Measurements from ENCODE around the gene TADA2B.

Gene TADA2B

GRCh38 chr4:7016086-7016485 lies 27.1 kb upstream of the TADA2B start:
- ChIA-PET POLR2A (no interaction called here), CTCF (interaction anchor here (1.4 to 8.0 kb wide), 2 partner anchors 12 to 27 kb away, joined by 4 to 41 read pairs; partner anchors contain the start of gene TADA2B)
- no peak for DNase-seq (ENCODE audit: extremely low spot score)
- TF ChIP-seq CTCF (IDR thresholded peaks at IDR 0.05; ENCODE audit: control extremely low read depth, extremely low read depth, low read depth, missing control alignments), result no peak

GRCh38 chr4:7016512-7016911 lies 26.7 kb upstream of the TADA2B start:
- POLR2A ChIA-PET, result no interaction called here
- TF ChIP-seq CTCF (IDR thresholded peaks at IDR 0.05; ENCODE audit: control extremely low read depth, extremely low read depth, low read depth, missing control alignments), result no peak
- no peak for DNase-seq (ENCODE audit: extremely low spot score)
- CTCF ChIA-PET, result interaction anchor here (1.4 to 8.0 kb wide), 2 partner anchors 12 to 27 kb away, joined by 4 to 41 read pairs; partner anchors contain the start of gene TADA2B

- no peak for DNase-seq (ENCODE audit: extremely low spot score)
- POLR2A ChIA-PET, result no interaction called here
- TF ChIP-seq CTCF (IDR thresholded peaks at IDR 0.05; ENCODE audit: control extremely low read depth, extremely low read depth, low read depth, missing control alignments), result no peak
- CTCF ChIA-PET, result interaction anchor here (0.9 to 8.0 kb wide), 10 partner anchors 9 to 234 kb away, joined by 3 to 41 read pairs (median 3); partner anchors contain the start of genes TADA2B and TBC1D14
Observed at GRCh38 chr4:7017446-7018048, 25.6 kb upstream of the TADA2B start.

GRCh38 chr4:7018281-7018680 lies 24.9 kb upstream of the TADA2B start:
- ChIA-PET CTCF (interaction anchor here (0.9 to 8.0 kb wide), 6 partner anchors 11 to 235 kb away, joined by 3 to 41 read pairs (median 3); partner anchors contain the start of gene TADA2B), POLR2A (no interaction called here)
- no peak for DNase-seq (ENCODE audit: extremely low spot score)
- TF ChIP-seq CTCF (IDR thresholded peaks at IDR 0.05; ENCODE audit: control extremely low read depth, extremely low read depth, low read depth, missing control alignments), result no peak

- TF ChIP-seq CTCF (IDR thresholded peaks at IDR 0.05; ENCODE audit: control extremely low read depth, extremely low read depth, low read depth, missing control alignments), result no peak
- ChIA-PET CTCF (interaction anchor here (1.2 to 1.8 kb wide), 4 partner anchors 25 to 96 kb away, joined by 3 to 5 read pairs (median 4); no protein-coding TSS in a partner anchor), POLR2A (no interaction called here)
Observed at GRCh38 chr4:7019367-7019766, 23.8 kb upstream of the TADA2B start.

GRCh38 chr4:7020290-7020689 lies 22.9 kb upstream of the TADA2B start:
- TF ChIP-seq CTCF (IDR thresholded peaks at IDR 0.05; ENCODE audit: control extremely low read depth, extremely low read depth, low read depth, missing control alignments), result no peak
- DNase-seq (ENCODE audit: extremely low spot score), result no peak
- ChIA-PET POLR2A (no interaction called here), CTCF (interaction anchor here (1.5 to 2.3 kb wide), 2 partner anchors 23 to 25 kb away, joined by 4 to 6 read pairs; partner anchors contain the start of gene TADA2B)

More at GRCh38 chr4:7019367-7019766, 23.8 kb upstream of the TADA2B start:
- no peak for DNase-seq (ENCODE audit: extremely low spot score)

Data from GM10248 (cell line).